ENCODE data around the gene PLA2G6.
A peak's percentile ranks its signal among the peaks of the same experiment; 100 is the strongest.

Gene PLA2G6

DNA sequence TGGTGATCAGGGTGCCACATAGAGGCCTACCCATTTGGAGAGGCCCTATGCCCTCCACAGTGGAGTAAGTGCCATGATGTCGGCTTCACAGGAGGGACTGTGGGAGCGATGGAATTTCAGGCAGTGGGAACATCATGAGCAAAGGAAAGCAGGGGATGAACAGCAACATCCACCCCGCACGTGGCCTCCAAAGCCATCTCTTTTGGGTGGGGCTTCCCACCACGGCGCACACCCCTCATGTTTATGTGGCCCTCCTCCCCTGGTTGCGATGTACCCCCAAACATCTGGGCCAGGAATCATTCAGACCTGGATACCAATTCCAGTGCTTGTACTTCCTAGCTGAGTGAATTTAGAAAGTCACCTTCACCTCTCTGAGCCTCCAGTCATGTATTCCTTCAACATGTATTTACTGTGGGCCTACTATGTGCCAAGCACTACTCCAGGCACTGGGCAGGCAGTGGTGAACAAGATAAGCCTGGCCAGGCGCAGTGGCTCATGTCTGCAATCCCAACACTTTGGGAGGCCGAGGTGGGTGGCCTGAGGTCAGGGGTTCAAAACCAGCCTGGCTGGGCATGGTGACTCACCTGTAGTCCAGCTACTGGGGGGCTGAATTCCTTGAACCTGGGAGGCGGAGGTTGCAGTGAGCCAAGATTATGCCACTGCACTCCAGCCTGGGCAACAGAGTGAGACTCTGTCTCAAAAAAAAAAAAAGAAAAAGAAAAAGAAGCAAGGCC is 18.4 kb upstream of the PLA2G6 start:
- TF ChIP-seq, protein P1, sequence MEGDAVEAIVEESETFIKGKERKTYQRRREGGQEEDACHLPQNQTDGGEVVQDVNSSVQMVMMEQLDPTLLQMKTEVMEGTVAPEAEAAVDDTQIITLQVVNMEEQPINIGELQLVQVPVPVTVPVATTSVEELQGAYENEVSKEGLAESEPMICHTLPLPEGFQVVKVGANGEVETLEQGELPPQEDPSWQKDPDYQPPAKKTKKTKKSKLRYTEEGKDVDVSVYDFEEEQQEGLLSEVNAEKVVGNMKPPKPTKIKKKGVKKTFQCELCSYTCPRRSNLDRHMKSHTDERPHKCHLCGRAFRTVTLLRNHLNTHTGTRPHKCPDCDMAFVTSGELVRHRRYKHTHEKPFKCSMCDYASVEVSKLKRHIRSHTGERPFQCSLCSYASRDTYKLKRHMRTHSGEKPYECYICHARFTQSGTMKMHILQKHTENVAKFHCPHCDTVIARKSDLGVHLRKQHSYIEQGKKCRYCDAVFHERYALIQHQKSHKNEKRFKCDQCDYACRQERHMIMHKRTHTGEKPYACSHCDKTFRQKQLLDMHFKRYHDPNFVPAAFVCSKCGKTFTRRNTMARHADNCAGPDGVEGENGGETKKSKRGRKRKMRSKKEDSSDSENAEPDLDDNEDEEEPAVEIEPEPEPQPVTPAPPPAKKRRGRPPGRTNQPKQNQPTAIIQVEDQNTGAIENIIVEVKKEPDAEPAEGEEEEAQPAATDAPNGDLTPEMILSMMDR (IDR thresholded peaks at IDR 0.05) = no peak
- DNase-seq (ENCODE audit: low spot score) = no peak
- no peak overlapping the region for H3K4me3 ChIP-seq
- no peak overlapping the region for H3K27ac ChIP-seq

DNA sequence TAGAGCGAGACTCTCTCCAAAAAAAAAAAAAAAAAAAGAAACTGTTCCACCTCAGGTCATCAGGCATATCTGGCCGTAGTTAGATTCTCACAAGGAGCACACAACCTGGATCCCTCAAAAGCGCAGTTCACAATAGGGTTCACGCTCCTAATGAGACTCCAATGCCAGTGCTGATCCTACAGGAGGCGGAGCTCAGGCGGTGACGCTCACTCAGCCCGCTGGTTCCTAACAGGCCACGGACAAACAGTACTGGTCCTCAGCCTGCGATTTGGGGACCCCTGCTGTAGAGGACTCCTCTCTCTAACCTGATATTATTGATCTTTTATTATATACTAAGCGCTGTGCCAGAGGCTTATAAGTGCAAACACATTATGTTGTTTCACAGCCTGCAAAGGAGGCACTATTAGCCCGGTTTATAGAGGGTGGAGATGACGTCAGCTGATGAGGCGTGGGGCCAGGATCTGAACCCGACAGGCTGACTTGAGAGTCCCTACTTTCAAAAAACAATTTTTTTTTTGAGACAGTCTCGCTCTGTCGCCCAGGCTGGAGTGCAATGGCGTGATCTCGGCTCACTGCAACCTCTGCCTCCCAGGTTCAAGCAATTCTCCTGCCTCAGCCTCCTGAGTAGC is 15.3 kb upstream of the PLA2G6 start:
- Histone ChIP-seq H3K4me3 (no peak overlapping the region), H3K27ac (no peak overlapping the region)
- DNase-seq (ENCODE audit: low spot score) = no peak
- TF ChIP-seq, protein P1 (IDR thresholded peaks at IDR 0.05) = no peak

DNA sequence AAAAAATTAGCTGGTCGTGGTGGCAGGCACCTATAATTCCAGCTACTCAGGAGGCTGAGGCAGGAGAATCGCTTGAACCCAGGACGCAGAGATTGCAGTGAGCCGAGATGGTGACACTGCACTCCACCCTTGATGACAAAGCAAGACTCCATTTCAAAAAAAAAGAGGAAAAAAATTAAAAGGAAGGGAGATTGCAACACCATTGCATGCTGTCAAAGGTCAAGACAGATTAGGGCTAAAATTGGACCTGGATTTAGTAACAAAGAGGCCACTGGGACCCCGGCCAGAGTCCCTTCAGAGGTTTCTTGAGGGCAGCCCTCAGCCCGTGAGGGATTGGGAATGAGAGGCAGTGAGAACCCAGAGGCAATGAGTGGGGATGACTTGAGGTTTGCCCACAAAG is 11.9 kb upstream of the PLA2G6 start:
- no peak for DNase-seq (ENCODE audit: low spot score)

DNA sequence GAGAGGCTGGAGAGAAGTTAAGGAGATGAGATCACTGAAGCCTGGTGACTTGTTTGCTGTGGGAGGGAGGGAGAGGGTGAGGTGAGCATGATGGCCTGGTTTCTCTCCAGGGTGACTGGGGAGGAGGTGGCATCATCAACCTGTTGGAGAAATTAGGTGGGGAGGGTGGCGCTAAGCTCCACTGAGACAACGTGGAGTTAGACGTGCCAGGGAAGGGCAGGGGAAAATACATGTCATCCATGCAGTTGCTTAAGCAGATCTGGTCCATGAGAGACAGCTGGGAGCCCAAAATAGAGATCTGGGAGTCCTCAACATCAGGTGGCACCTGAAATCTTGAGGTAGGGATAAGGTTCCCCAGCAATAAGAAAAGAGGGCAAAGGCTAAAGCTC is 10.8 kb upstream of the PLA2G6 start:
- Histone ChIP-seq H3K4me3 (no peak overlapping the region), H3K27ac (no peak overlapping the region)
- no peak for DNase-seq (ENCODE audit: low spot score)
- TF ChIP-seq, protein P1 (IDR thresholded peaks at IDR 0.05) = no peak

More for the DNA sequence above, 11.9 kb upstream of the PLA2G6 start:
- no peak overlapping the region for H3K4me3 ChIP-seq
- H3K27ac ChIP-seq = peak overlapping the region in 1 of 2 donors; percentile 51
- TF ChIP-seq, protein P1 (IDR thresholded peaks at IDR 0.05) = no peak

DNA sequence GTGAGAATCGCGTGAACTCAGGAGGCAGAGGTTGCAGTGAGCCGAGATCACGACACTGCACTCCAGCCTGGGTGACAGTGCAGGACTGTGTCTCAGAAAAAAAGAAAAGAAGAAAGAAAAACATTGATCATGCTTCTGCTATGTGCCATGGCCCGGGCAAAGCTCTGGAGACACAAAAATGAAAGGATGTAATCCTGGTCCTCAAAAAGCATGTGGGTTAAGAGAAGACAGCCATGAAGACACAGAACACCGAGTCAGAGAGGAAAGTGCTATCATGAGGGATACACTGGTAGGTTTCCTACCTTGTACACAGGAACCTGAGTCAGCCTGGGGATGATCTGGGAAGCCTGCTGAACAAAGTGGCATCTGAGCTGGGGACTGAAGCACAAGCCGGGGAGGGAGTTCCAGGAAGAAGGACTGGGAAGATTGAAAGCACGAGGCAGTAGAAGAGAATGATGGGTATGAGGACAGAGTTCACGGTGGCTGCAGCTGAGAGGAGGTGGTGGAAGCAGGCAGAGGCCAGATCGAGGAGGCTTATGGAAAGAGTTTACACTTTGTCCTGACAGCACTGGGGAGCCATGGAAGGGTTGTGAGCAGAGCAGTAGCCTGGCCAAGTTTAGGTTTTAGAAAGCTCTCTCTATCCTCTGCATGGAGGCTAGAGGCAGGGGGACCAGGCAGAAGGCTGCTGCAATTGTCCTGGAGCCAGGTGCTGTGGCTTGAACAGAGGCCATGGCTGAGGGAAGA is 10.3 kb upstream of the PLA2G6 start:
- TF ChIP-seq, protein P1 (IDR thresholded peaks at IDR 0.05) = no peak
- DNase-seq (ENCODE audit: low spot score) = no peak
- no peak overlapping the region for H3K27ac ChIP-seq
- H3K4me3 ChIP-seq = no peak overlapping the region

DNA sequence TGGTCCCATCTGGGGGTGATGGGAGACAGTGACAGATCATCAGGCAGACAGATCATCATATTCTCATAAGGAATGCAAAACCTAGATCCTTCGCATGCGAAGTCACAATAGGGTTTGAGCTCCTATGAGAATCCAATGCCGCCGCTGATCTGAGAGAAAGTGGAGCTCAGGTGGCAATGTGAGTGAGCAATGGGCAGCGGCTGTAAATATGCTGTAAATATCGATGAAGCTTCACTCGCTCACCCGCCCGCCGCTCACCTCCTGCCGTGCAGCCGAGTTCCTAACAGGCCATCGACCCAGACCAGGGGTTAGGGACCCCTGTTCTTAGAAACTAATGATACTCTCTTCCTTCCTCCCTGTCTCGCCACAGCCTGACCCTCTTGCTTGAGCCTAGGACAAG is 9.4 kb upstream of the PLA2G6 start:
- TF ChIP-seq, protein P1 (IDR thresholded peaks at IDR 0.05) = no peak
- Histone ChIP-seq H3K4me3 (no peak overlapping the region), H3K27ac (no peak overlapping the region)
- DNase-seq (ENCODE audit: low spot score) = no peak
